NCI-H748 treated with DMSO at 0.1 percent for 48 hours (cell line): Measurements from ENCODE around the gene JHY.
A peak's percentile ranks its signal among the peaks of the same experiment; 100 is the strongest.

Experiments
- DNase-seq: peaks from one replicate; lab custom pipeline; 2025; lab: John Stamatoyannopoulos, UW

Gene JHY

GRCh38 chr11:122871302-122871701 lies 11.3 kb upstream of the JHY start:
- no peak for DNase-seq

- no peak for DNase-seq
Measured at GRCh38 chr11:122872046-122872445, 10.5 kb upstream of the JHY start.

- no peak for DNase-seq
Measured at GRCh38 chr11:122874991-122875390, 7.6 kb upstream of the JHY start.

GRCh38 chr11:122877732-122878131 lies 4.8 kb upstream of the JHY start:
- DNase-seq = no peak

GRCh38 chr11:122879785-122880184 lies 2.8 kb upstream of the JHY start:
- DNase-seq = peak; percentile 7

GRCh38 chr11:122882857-122883645 lies 492 bp downstream of the JHY start:
- DNase-seq = peak; percentile 9

- no peak for DNase-seq
Measured at GRCh38 chr11:122883646-122883979, 1.1 kb downstream of the JHY start.

GRCh38 chr11:122888162-122888561 lies 5.6 kb downstream of the JHY start:
- DNase-seq = no peak

GRCh38 chr11:122893131-122893530 lies 10.6 kb downstream of the JHY start:
- no peak for DNase-seq

- DNase-seq = peak; percentile 81
Measured at GRCh38 chr11:122895563-122895962, 13.0 kb downstream of the JHY start.

GRCh38 chr11:122897606-122898210 lies 15.1 kb downstream of the JHY start:
- no peak for DNase-seq

GRCh38 chr11:122898799-122899198 lies 16.2 kb downstream of the JHY start:
- no peak for DNase-seq

GRCh38 chr11:122900587-122901202 lies 18.1 kb downstream of the JHY start:
- peak; percentile 29 for DNase-seq

- DNase-seq = no peak
Measured at GRCh38 chr11:122902951-122903350, 20.4 kb downstream of the JHY start.

- DNase-seq = no peak
Measured at GRCh38 chr11:122910775-122911174, 28.2 kb downstream of the JHY start.

- DNase-seq = no peak
Measured at GRCh38 chr11:122917311-122917710, 34.8 kb downstream of the JHY start.

- DNase-seq = no peak
Measured at GRCh38 chr11:122918734-122919133, 36.2 kb downstream of the JHY start.

- peak; percentile 65 for DNase-seq
Measured at GRCh38 chr11:122920579-122920978, 38.0 kb downstream of the JHY start.

- DNase-seq = no peak
Measured at GRCh38 chr11:122922893-122923292, 40.3 kb downstream of the JHY start.

GRCh38 chr11:122923302-122923701 lies 40.7 kb downstream of the JHY start:
- no peak for DNase-seq

- no peak for DNase-seq
Measured at GRCh38 chr11:122931510-122931909, 49.0 kb downstream of the JHY start.

- no peak for DNase-seq
Measured at GRCh38 chr11:122933416-122933815, 50.9 kb downstream of the JHY start.

- no peak for DNase-seq
Measured at GRCh38 chr11:122937983-122938382, 55.4 kb downstream of the JHY start.
